Adipocyte (in vitro differentiated cells): ENCODE measurements around the gene ZBTB20.

Source experiments
- DNase-seq: peaks from one replicate; pipeline ENCODE4 v3.0.0-alpha.2; 2015; ENCODE audit warnings: low read depth
- H3K27me3 ChIP-seq: replicated peaks from 2 replicates; pipeline ENCODE4 v1.7.0; 2013; ENCODE audit warnings: mild to moderate bottlenecking, low read length, moderate library complexity; ENCODE audit not compliant: control insufficient read depth, insufficient read depth
- H3K36me3 ChIP-seq: 2 replicates; pipeline ENCODE4 v1.7.0; 2013; ENCODE audit warnings: low read length, mild to moderate bottlenecking, moderate library complexity; ENCODE audit not compliant: control insufficient read depth, insufficient read depth, severe bottlenecking
- H3K4me1 ChIP-seq: 2 replicates; pipeline ENCODE4 v1.7.0; 2013; ENCODE audit warnings: mild to moderate bottlenecking, low read length, moderate library complexity; ENCODE audit not compliant: control insufficient read depth, insufficient read depth
- H3K4me3 ChIP-seq: 2 replicates; pipeline ENCODE4 v1.7.0; 2013; ENCODE audit warnings: mild to moderate bottlenecking, low read length, moderate library complexity
- H3K9ac ChIP-seq: 2 replicates; pipeline ENCODE4 v1.7.0; 2013; ENCODE audit warnings: mild to moderate bottlenecking, low read length, moderate library complexity
- H3K9me3 ChIP-seq: 2 replicates; pipeline ENCODE4 v1.7.0; 2013; ENCODE audit warnings: mild to moderate bottlenecking, low read length, moderate library complexity; ENCODE audit not compliant: control insufficient read depth

Gene ZBTB20

GRCh38 chr3:114389156-114389555 lies 757.9 kb downstream of the ZBTB20 start:
- H3K9ac ChIP-seq, result no peak overlapping the region
- peaks cover 30% of the 10 kb centered on the region for H3K36me3 ChIP-seq
- no peaks in the 10 kb centered on the region for H3K27me3 ChIP-seq
- no peak for DNase-seq
- H3K4me1 ChIP-seq, result peaks cover 20% of the 10 kb centered on the region
- no peaks in the 10 kb centered on the region for H3K9me3 ChIP-seq
- H3K4me3 ChIP-seq, result no peak overlapping the region

GRCh38 chr3:114384558-114384903 lies 762.6 kb downstream of the ZBTB20 start:
- peaks cover 43% of the 10 kb centered on the region for H3K4me1 ChIP-seq
- H3K9me3 ChIP-seq, result no peaks in the 10 kb centered on the region
- H3K27me3 ChIP-seq, result no peaks in the 10 kb centered on the region
- DNase-seq, result no peak
- peak overlapping the region; percentile 90 for H3K9ac ChIP-seq
- H3K4me3 ChIP-seq, result peak overlapping the region; percentile 82
- H3K36me3 ChIP-seq, result peaks cover 36% of the 10 kb centered on the region

GRCh38 chr3:114383875-114384557 lies 763.1 kb downstream of the ZBTB20 start:
- Histone ChIP-seq H3K4me3 (peak overlapping the region; percentile 82), H3K27me3 (no peaks in the 10 kb centered on the region), H3K36me3 (peaks cover 37% of the 10 kb centered on the region), H3K9ac (peak overlapping the region; percentile 90), H3K9me3 (no peaks in the 10 kb centered on the region), H3K4me1 (peaks cover 48% of the 10 kb centered on the region)
- peak; percentile 93 for DNase-seq

- Histone ChIP-seq H3K4me3 (peak overlapping the region; percentile 55), H3K4me1 (peaks cover 77% of the 10 kb centered on the region)
- DNase-seq, result peak; percentile 88
These were observed 766.8 kb downstream of the ZBTB20 start for GRCh38 chr3:114380233-114380651.

GRCh38 chr3:114379266-114379665 lies 767.8 kb downstream of the ZBTB20 start:
- peak; percentile 48 for DNase-seq

More at GRCh38 chr3:114380233-114380651, 766.8 kb downstream of the ZBTB20 start:
- H3K27me3 ChIP-seq, result no peaks in the 10 kb centered on the region
- H3K9ac ChIP-seq, result peak overlapping the region; percentile 72
- no peaks in the 10 kb centered on the region for H3K9me3 ChIP-seq
- H3K36me3 ChIP-seq, result peaks cover 30% of the 10 kb centered on the region

DNA sequence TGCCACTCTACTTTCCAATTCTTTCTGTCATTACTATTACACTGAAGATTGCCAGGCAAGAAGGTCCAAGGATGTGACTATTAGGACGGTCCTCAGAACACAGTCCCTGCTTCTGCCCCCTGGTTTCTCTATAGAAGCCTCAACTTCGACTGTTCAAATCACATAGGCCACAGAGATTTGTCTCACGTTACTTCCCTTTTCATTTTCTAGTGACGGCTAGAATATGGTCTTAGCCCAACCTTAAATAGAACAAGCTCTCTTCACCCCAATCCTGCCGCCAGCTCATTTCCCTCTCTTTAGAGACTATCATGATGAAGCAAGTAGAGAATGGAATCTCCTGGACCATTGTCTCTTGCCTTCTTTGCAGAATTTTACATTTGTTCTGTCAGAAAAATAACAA lies 768.3 kb downstream of the ZBTB20 start:
- peaks cover 69% of the 10 kb centered on the region for H3K4me1 ChIP-seq
- no peak overlapping the region for H3K9ac ChIP-seq
- no peaks in the 10 kb centered on the region for H3K9me3 ChIP-seq
- H3K27me3 ChIP-seq, result no peaks in the 10 kb centered on the region
- H3K4me3 ChIP-seq, result no peak overlapping the region
- peaks cover 26% of the 10 kb centered on the region for H3K36me3 ChIP-seq
- no peak for DNase-seq

More at GRCh38 chr3:114379266-114379665, 767.8 kb downstream of the ZBTB20 start:
- peaks cover 69% of the 10 kb centered on the region for H3K4me1 ChIP-seq
- no peak overlapping the region for H3K9ac ChIP-seq
- H3K36me3 ChIP-seq, result peaks cover 26% of the 10 kb centered on the region
- no peaks in the 10 kb centered on the region for H3K9me3 ChIP-seq
- no peaks in the 10 kb centered on the region for H3K27me3 ChIP-seq
- no peak overlapping the region for H3K4me3 ChIP-seq

DNA sequence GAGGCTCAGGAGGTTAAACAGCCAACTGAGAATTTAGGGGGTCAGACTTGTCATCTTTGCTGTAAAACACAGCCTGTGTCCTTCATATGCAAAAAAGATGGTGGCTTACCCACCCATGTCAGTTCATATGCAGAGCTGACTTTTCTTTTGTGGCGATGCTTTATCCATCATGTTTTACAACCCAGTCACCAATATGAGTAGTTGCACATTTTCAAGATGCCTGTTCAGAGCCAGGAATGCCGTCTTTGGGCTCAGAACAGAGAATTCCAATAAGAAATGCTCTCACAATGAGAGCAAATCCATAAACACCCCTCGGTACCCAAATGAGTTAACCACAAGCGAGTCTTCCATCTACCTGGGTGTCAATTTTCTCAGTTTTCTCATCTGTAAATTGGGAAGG lies 769.7 kb downstream of the ZBTB20 start:
- no peak overlapping the region for H3K4me3 ChIP-seq
- DNase-seq, result no peak
- peaks cover 60% of the 10 kb centered on the region for H3K4me1 ChIP-seq
- peaks cover 26% of the 10 kb centered on the region for H3K36me3 ChIP-seq
- no peak overlapping the region for H3K9ac ChIP-seq
- H3K9me3 ChIP-seq, result no peaks in the 10 kb centered on the region
- no peaks in the 10 kb centered on the region for H3K27me3 ChIP-seq

DNA sequence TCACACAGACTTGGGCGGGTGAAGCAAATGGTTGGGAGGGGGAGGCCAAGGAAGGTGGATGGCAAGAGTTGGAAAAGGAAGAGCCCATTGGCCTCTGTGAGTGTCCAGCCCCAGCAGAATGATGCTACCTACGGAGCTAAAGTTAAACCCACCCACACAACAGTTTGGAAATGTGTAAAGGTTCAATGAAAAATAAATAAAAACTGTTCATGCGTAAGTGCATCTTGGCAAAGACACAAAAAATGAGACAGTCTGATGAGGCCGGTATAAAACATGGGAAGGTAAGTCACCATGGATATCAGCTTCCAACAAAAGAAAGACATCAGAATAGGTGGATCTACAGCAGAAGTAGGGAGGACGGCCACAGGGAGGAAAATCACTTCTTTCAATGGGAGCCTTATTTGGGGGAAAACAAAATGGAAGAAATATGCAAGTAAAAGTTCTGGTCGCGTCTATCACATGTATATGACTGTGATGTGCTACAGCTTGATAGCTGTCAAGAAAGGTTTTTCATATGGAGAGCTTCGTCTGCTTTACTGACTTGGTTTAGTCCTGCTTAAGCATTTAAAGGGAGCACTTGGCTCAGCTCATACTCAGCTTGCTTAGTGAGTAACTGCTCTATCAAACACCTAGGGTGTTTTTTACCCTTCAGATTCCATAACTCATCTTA lies 770.4 kb downstream of the ZBTB20 start:
- no peak overlapping the region for H3K4me3 ChIP-seq
- H3K4me1 ChIP-seq, result peaks cover 54% of the 10 kb centered on the region
- no peak for DNase-seq
- H3K9me3 ChIP-seq, result no peaks in the 10 kb centered on the region
- no peak overlapping the region for H3K9ac ChIP-seq
- no peaks in the 10 kb centered on the region for H3K27me3 ChIP-seq
- peaks cover 34% of the 10 kb centered on the region for H3K36me3 ChIP-seq

GRCh38 chr3:114375608-114376421 lies 771.3 kb downstream of the ZBTB20 start:
- Histone ChIP-seq H3K27me3 (no peaks in the 10 kb centered on the region), H3K9ac (no peak overlapping the region), H3K9me3 (no peaks in the 10 kb centered on the region), H3K4me1 (peaks cover 45% of the 10 kb centered on the region), H3K36me3 (peaks cover 38% of the 10 kb centered on the region), H3K4me3 (peak overlapping the region; percentile 37)
- DNase-seq, result peak; percentile 56

DNA sequence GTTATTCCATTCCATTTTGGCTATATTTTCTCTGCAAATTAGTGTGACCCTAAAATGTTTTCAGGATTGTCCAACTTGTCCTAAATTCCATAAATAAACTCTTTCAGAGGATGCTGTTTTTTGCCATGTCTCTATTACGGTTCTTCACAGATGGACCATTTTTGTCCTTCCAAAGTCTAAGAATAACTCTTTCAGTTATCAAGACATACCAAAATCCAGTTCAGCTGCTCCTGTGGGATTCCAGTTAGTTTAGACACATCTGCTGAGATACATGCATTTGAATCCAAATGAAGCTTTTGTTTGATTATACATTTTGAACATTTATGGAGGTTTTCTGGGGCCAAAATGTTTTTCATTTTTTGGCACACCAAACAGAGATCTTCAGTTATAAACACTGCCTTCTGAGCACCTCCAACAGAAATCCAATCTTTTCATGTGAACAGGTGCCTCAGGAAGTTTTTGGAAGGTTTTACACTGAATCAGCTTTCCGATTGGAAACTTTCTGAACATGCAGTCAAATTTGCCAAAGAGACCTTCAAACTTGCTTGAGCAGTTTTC lies 772.6 kb downstream of the ZBTB20 start:
- H3K36me3 ChIP-seq, result peaks cover 33% of the 10 kb centered on the region
- H3K4me1 ChIP-seq, result peaks cover 34% of the 10 kb centered on the region
- H3K27me3 ChIP-seq, result no peaks in the 10 kb centered on the region
- no peak for DNase-seq
- H3K9ac ChIP-seq, result no peak overlapping the region
- no peaks in the 10 kb centered on the region for H3K9me3 ChIP-seq
- no peak overlapping the region for H3K4me3 ChIP-seq
